ENCODE data around the gene ASB10. TPM values are rescaled to one million over a fixed set of nuclear protein-coding genes. Genes with fewer than 3 reads are reported as not detected.

The ASB10 gene
- total RNA-seq, 1 donor from 2014 or later, result not detected

GRCh38 chr7:151232917-151233701, 46.1 kb upstream of the ASB10 start:
- H3K27ac Mint-ChIP-seq, result peak overlapping the region; percentile 98
- no peak for DNase-seq (ENCODE audit: low spot score, unreplicated experiment)
- TF ChIP-seq CTCF (IDR thresholded peaks at IDR 0.05; ENCODE audit: unreplicated experiment), result no peak
- H3K27me3 Mint-ChIP-seq, result no peaks in the 10 kb centered on the region
- no peaks in the 10 kb centered on the region for H3K9me3 Mint-ChIP-seq (ENCODE audit: low read depth)
- peaks cover 19% of the 10 kb centered on the region for H3K4me1 Mint-ChIP-seq (ENCODE audit: low read depth)
- H3K36me3 Mint-ChIP-seq (ENCODE audit: insufficient read depth), result no peaks in the 10 kb centered on the region
- peak overlapping the region; percentile 96 for H3K4me3 Mint-ChIP-seq (ENCODE audit: low read depth)

GRCh38 chr7:151232091-151232916, 45.3 kb upstream of the ASB10 start, which contains the start of gene CHPF2:
Gene CHPF2, plus strand, starts transcription at chr7:151232483. Its CDS starts 1,529 bp downstream, at chr7:151234012.
- Mint-ChIP-seq H3K4me3 (ENCODE audit: low read depth) (peak within 1 kb of the TSS; percentile 96), H3K36me3 (ENCODE audit: insufficient read depth) (no peaks in the 10 kb centered on the region), H3K9me3 (ENCODE audit: low read depth) (no peaks in the 10 kb centered on the region), H3K4me1 (ENCODE audit: low read depth) (peaks cover 24% of the 10 kb centered on the region), H3K27me3 (no peaks in the 10 kb centered on the region), H3K27ac (peak within 1 kb of the TSS; percentile 98)
- no peak for TF ChIP-seq CTCF (IDR thresholded peaks at IDR 0.05; ENCODE audit: unreplicated experiment)
- peak; percentile 76 for DNase-seq (ENCODE audit: low spot score, unreplicated experiment)

- H3K27me3 Mint-ChIP-seq, result no peaks in the 10 kb centered on the region
- H3K9me3 Mint-ChIP-seq (ENCODE audit: low read depth), result no peaks in the 10 kb centered on the region
- TF ChIP-seq CTCF (IDR thresholded peaks at IDR 0.05; ENCODE audit: unreplicated experiment), result no peak
- peaks cover 34% of the 10 kb centered on the region for H3K4me1 Mint-ChIP-seq (ENCODE audit: low read depth)
- H3K36me3 Mint-ChIP-seq (ENCODE audit: insufficient read depth), result no peaks in the 10 kb centered on the region
- H3K4me3 Mint-ChIP-seq (ENCODE audit: low read depth), result no peak overlapping the region
- no peak for DNase-seq (ENCODE audit: low spot score, unreplicated experiment)
- no peak overlapping the region for H3K27ac Mint-ChIP-seq
These were observed 44.0 kb upstream of the ASB10 start for GRCh38 chr7:151231080-151231479.

- TF ChIP-seq CTCF (IDR thresholded peaks at IDR 0.05; ENCODE audit: unreplicated experiment), result no peak
- Mint-ChIP-seq H3K36me3 (ENCODE audit: insufficient read depth) (peaks cover 10% of the 10 kb centered on the region), H3K27me3 (no peaks in the 10 kb centered on the region), H3K27ac (no peak overlapping the region), H3K4me3 (ENCODE audit: low read depth) (no peak overlapping the region), H3K4me1 (ENCODE audit: low read depth) (peaks cover 41% of the 10 kb centered on the region), H3K9me3 (ENCODE audit: low read depth) (no peaks in the 10 kb centered on the region)
- no peak for DNase-seq (ENCODE audit: low spot score, unreplicated experiment)
These were observed 42.2 kb upstream of the ASB10 start for GRCh38 chr7:151229249-151229648.

All from progenitor cell of endocrine pancreas (in vitro differentiated cells).